ENCODE measurements around the gene CACNA2D3. TPM values are rescaled to one million over a fixed set of nuclear protein-coding genes. Genes with fewer than 3 reads are reported as not detected.
"Not testable (repeated sequence)": the region's sequence is repeated elsewhere in the genome, so short reads cannot be mapped to it uniquely, and the experiment has no call there.

The CACNA2D3 gene
- total and polyA plus RNA-seq, 4 donors, result 0.72 to 2.4 (median 1.5) TPM

- no peaks in the 10 kb centered on the region for H3K9me3 ChIP-seq (ENCODE audit: control insufficient read depth, low read length)
- peaks cover 0 to 12% of the 10 kb centered on the region in 2 donors for H3K4me1 ChIP-seq (ENCODE audit: control insufficient read depth in 1 of 2, insufficient read depth in 2 of 2, low read length in 2 of 2)
- ATAC-seq (ENCODE audit: low FRiP score) (no peak), DNase-seq (no peak)
- intact Hi-C loops (cut with DNase I), result no loop called here
- WGBS, 2 donors, result 58 to 62% methylated on average over 11 of the region's 11 CpGs
- no peaks in the 10 kb centered on the region for H3K36me3 ChIP-seq (ENCODE audit: control insufficient read depth in 1 of 2, insufficient read depth in 2 of 2, low read length in 1 of 2)
- no peak overlapping the region for H3K4me3 ChIP-seq (ENCODE audit: low read length in 2 of 2)
- no peak overlapping the region for H3K27ac ChIP-seq (ENCODE audit: low read depth in 1 of 2, low read length in 2 of 2)
- H3K27me3 ChIP-seq (ENCODE audit: control insufficient read depth in 1 of 2, insufficient read depth in 2 of 2, low read length in 1 of 2), result no peaks in the 10 kb centered on the region
Observed at GRCh38 chr3:54443561-54444161, 321.3 kb downstream of the CACNA2D3 start.

GRCh38 chr3:54445630-54446029 is 323.3 kb downstream of the CACNA2D3 start:
- intact Hi-C loops (cut with DNase I), result no loop called here
- Histone ChIP-seq H3K9me3 (ENCODE audit: control insufficient read depth, low read length) (no peaks in the 10 kb centered on the region), H3K27ac (ENCODE audit: low read depth in 1 of 2, low read length in 2 of 2) (no peak overlapping the region), H3K4me3 (ENCODE audit: low read length in 2 of 2) (no peak overlapping the region), H3K36me3 (ENCODE audit: control insufficient read depth in 1 of 2, insufficient read depth in 2 of 2, low read length in 1 of 2) (no peaks in the 10 kb centered on the region), H3K4me1 (ENCODE audit: control insufficient read depth in 1 of 2, insufficient read depth in 2 of 2, low read length in 2 of 2) (peaks cover 0 to 12% of the 10 kb centered on the region in 2 donors), H3K27me3 (ENCODE audit: control insufficient read depth in 1 of 2, insufficient read depth in 2 of 2, low read length in 1 of 2) (no peaks in the 10 kb centered on the region)
- ATAC-seq (ENCODE audit: low FRiP score), result no peak
- 0 to 17% methylated on average over 1 of the region's 1 CpG for WGBS, 2 donors
- no peak for DNase-seq

- Histone ChIP-seq H3K27ac (ENCODE audit: low read depth in 1 of 2, low read length in 2 of 2) (no peak overlapping the region), H3K4me3 (ENCODE audit: low read length in 2 of 2) (no peak overlapping the region), H3K36me3 (ENCODE audit: control insufficient read depth in 1 of 2, insufficient read depth in 2 of 2, low read length in 1 of 2) (no peaks in the 10 kb centered on the region), H3K27me3 (ENCODE audit: control insufficient read depth in 1 of 2, insufficient read depth in 2 of 2, low read length in 1 of 2) (no peaks in the 10 kb centered on the region), H3K9me3 (ENCODE audit: control insufficient read depth, low read length) (no peaks in the 10 kb centered on the region), H3K4me1 (ENCODE audit: control insufficient read depth in 1 of 2, insufficient read depth in 2 of 2, low read length in 2 of 2) (peaks cover 0 to 12% of the 10 kb centered on the region in 2 donors)
- WGBS, 2 donors, result 74 to 84% methylated on average over 2 of the region's 2 CpGs
- intact Hi-C loops (cut with DNase I), result no loop called here
- no peak for DNase-seq
- no peak for ATAC-seq (ENCODE audit: low FRiP score)
Observed at GRCh38 chr3:54447427-54447826, 325.1 kb downstream of the CACNA2D3 start.

GRCh38 chr3:54454806-54455205 is 332.5 kb downstream of the CACNA2D3 start:
- no peak for ATAC-seq (ENCODE audit: low FRiP score)
- Histone ChIP-seq H3K4me3 (ENCODE audit: low read length in 2 of 2) (no peak overlapping the region), H3K4me1 (ENCODE audit: control insufficient read depth in 1 of 2, insufficient read depth in 2 of 2, low read length in 2 of 2) (no peaks in the 10 kb centered on the region), H3K27me3 (ENCODE audit: control insufficient read depth in 1 of 2, insufficient read depth in 2 of 2, low read length in 1 of 2) (no peaks in the 10 kb centered on the region), H3K9me3 (ENCODE audit: control insufficient read depth, low read length) (no peaks in the 10 kb centered on the region), H3K36me3 (ENCODE audit: control insufficient read depth in 1 of 2, insufficient read depth in 2 of 2, low read length in 1 of 2) (no peaks in the 10 kb centered on the region), H3K27ac (ENCODE audit: low read depth in 1 of 2, low read length in 2 of 2) (no peak overlapping the region)
- DNase-seq, result no peak
- 92 to 94% methylated on average over 3 of the region's 3 CpGs for WGBS, 2 donors
- intact Hi-C loops (cut with DNase I), result no loop called here

GRCh38 chr3:54458357-54458756 is 336.0 kb downstream of the CACNA2D3 start:
- Histone ChIP-seq H3K4me3 (ENCODE audit: low read length in 2 of 2) (no peak overlapping the region), H3K27ac (ENCODE audit: low read depth in 1 of 2, low read length in 2 of 2) (no peak overlapping the region), H3K27me3 (ENCODE audit: control insufficient read depth in 1 of 2, insufficient read depth in 2 of 2, low read length in 1 of 2) (no peaks in the 10 kb centered on the region), H3K4me1 (ENCODE audit: control insufficient read depth in 1 of 2, insufficient read depth in 2 of 2, low read length in 2 of 2) (no peaks in the 10 kb centered on the region), H3K9me3 (ENCODE audit: control insufficient read depth, low read length) (no peaks in the 10 kb centered on the region), H3K36me3 (ENCODE audit: control insufficient read depth in 1 of 2, insufficient read depth in 2 of 2, low read length in 1 of 2) (no peaks in the 10 kb centered on the region)
- DNase-seq (no peak), ATAC-seq (ENCODE audit: low FRiP score) (no peak)
- intact Hi-C loops (cut with DNase I), result no loop called here
- WGBS, 2 donors, result 59 to 64% methylated on average over 2 of the region's 2 CpGs

GRCh38 chr3:54464554-54464953 is 342.2 kb downstream of the CACNA2D3 start:
- H3K27ac ChIP-seq (ENCODE audit: low read depth in 1 of 2, low read length in 2 of 2); DNase-seq; H3K36me3 ChIP-seq (ENCODE audit: control insufficient read depth in 1 of 2, insufficient read depth in 2 of 2, low read length in 1 of 2); H3K27me3 ChIP-seq (ENCODE audit: control insufficient read depth in 1 of 2, insufficient read depth in 2 of 2, low read length in 1 of 2); H3K4me1 ChIP-seq (ENCODE audit: control insufficient read depth in 1 of 2, insufficient read depth in 2 of 2, low read length in 2 of 2); ATAC-seq (ENCODE audit: low FRiP score); H3K9me3 ChIP-seq (ENCODE audit: control insufficient read depth, low read length); H3K4me3 ChIP-seq (ENCODE audit: low read length in 2 of 2); intact Hi-C loops (cut with DNase I): not testable (repeated sequence)
- 93 to 96% methylated on average over 23 of the region's 23 CpGs for WGBS, 2 donors

GRCh38 chr3:54476891-54477290 is 354.5 kb downstream of the CACNA2D3 start:
- no peaks in the 10 kb centered on the region for H3K36me3 ChIP-seq (ENCODE audit: control insufficient read depth in 1 of 2, insufficient read depth in 2 of 2, low read length in 1 of 2)
- DNase-seq, result no peak
- no peaks in the 10 kb centered on the region for H3K9me3 ChIP-seq (ENCODE audit: control insufficient read depth, low read length)
- intact Hi-C loops (cut with DNase I), result no loop called here
- H3K4me1 ChIP-seq (ENCODE audit: control insufficient read depth in 1 of 2, insufficient read depth in 2 of 2, low read length in 2 of 2), result no peaks in the 10 kb centered on the region
- H3K4me3 ChIP-seq (ENCODE audit: low read length in 2 of 2), result no peak overlapping the region
- no peak overlapping the region for H3K27ac ChIP-seq (ENCODE audit: low read depth in 1 of 2, low read length in 2 of 2)
- no peaks in the 10 kb centered on the region for H3K27me3 ChIP-seq (ENCODE audit: control insufficient read depth in 1 of 2, insufficient read depth in 2 of 2, low read length in 1 of 2)
- no peak for ATAC-seq (ENCODE audit: low FRiP score)

GRCh38 chr3:54481606-54482365 is 359.4 kb downstream of the CACNA2D3 start:
- Histone ChIP-seq H3K27ac (ENCODE audit: low read depth in 1 of 2, low read length in 2 of 2) (no peak overlapping the region), H3K4me3 (ENCODE audit: low read length in 2 of 2) (no peak overlapping the region), H3K36me3 (ENCODE audit: control insufficient read depth in 1 of 2, insufficient read depth in 2 of 2, low read length in 1 of 2) (no peaks in the 10 kb centered on the region), H3K9me3 (ENCODE audit: control insufficient read depth, low read length) (no peaks in the 10 kb centered on the region), H3K27me3 (ENCODE audit: control insufficient read depth in 1 of 2, insufficient read depth in 2 of 2, low read length in 1 of 2) (no peaks in the 10 kb centered on the region), H3K4me1 (ENCODE audit: control insufficient read depth in 1 of 2, insufficient read depth in 2 of 2, low read length in 2 of 2) (no peaks in the 10 kb centered on the region)
- intact Hi-C loops (cut with DNase I), result no loop called here
- DNase-seq (no peak), ATAC-seq (ENCODE audit: low FRiP score) (no peak)
- 72 to 76% methylated on average over 8 of the region's 8 CpGs for WGBS, 2 donors

- H3K4me3 ChIP-seq (ENCODE audit: low read length in 2 of 2), result no peak overlapping the region
- no peaks in the 10 kb centered on the region for H3K36me3 ChIP-seq (ENCODE audit: control insufficient read depth in 1 of 2, insufficient read depth in 2 of 2, low read length in 1 of 2)
- intact Hi-C loops (cut with DNase I), result no loop called here
- 88 to 91% methylated on average over 6 of the region's 6 CpGs for WGBS, 2 donors
- ATAC-seq (ENCODE audit: low FRiP score) (no peak), DNase-seq (no peak)
- no peak overlapping the region for H3K27ac ChIP-seq (ENCODE audit: low read depth in 1 of 2, low read length in 2 of 2)
- no peaks in the 10 kb centered on the region for H3K4me1 ChIP-seq (ENCODE audit: control insufficient read depth in 1 of 2, insufficient read depth in 2 of 2, low read length in 2 of 2)
- H3K27me3 ChIP-seq (ENCODE audit: control insufficient read depth in 1 of 2, insufficient read depth in 2 of 2, low read length in 1 of 2), result no peaks in the 10 kb centered on the region
- peaks cover 2% of the 10 kb centered on the region for H3K9me3 ChIP-seq (ENCODE audit: control insufficient read depth, low read length)
Observed at GRCh38 chr3:54484334-54484733, 362.0 kb downstream of the CACNA2D3 start.
